Adrenal gland (tissue), 5 donors: ENCODE results near the gene SHCBP1L.

ENCODE experiments used
- POLR2A ChIP-seq, 2 donors: fragments of 450-650 bp; IDR thresholded peaks; one replicate each; pipeline ENCODE4 v1.6.1; 2017; ENCODE audit warnings: antibody characterized with exemption in 2 of 2, mild to moderate bottlenecking in 2 of 2, moderate library complexity in 1 of 2
- TF ChIP-seq, protein P1 (sequence below), 6 experiments: fragments of 450-650 bp in 4 of 6; fragments of 200-600 bp in 2 of 6; sonication (generic) in 1 of 6; IDR thresholded peaks; 1 replicate in 5 of 6; 2 replicates in 1 of 6; pipeline versions ENCODE4 v1.5.1 to v1.8.0; 2016 to 2021; ENCODE audit warnings: antibody characterized with exemption in 6 of 6, mild to moderate bottlenecking in 2 of 6, moderate library complexity in 1 of 6
- donor health status: DM: no; HTN: no; CAD: no.

- TF ChIP-seq, protein P1, sequence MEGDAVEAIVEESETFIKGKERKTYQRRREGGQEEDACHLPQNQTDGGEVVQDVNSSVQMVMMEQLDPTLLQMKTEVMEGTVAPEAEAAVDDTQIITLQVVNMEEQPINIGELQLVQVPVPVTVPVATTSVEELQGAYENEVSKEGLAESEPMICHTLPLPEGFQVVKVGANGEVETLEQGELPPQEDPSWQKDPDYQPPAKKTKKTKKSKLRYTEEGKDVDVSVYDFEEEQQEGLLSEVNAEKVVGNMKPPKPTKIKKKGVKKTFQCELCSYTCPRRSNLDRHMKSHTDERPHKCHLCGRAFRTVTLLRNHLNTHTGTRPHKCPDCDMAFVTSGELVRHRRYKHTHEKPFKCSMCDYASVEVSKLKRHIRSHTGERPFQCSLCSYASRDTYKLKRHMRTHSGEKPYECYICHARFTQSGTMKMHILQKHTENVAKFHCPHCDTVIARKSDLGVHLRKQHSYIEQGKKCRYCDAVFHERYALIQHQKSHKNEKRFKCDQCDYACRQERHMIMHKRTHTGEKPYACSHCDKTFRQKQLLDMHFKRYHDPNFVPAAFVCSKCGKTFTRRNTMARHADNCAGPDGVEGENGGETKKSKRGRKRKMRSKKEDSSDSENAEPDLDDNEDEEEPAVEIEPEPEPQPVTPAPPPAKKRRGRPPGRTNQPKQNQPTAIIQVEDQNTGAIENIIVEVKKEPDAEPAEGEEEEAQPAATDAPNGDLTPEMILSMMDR (IDR thresholded peaks at IDR 0.05) = no peak
- no peak for TF ChIP-seq POLR2A (IDR thresholded peaks at IDR 0.05)
Measured at GRCh38 chr1:182977480-182977879, 24.5 kb upstream of the SHCBP1L start.
